Measurements from ENCODE around the gene CBLC.

CBLC gene, protein sequence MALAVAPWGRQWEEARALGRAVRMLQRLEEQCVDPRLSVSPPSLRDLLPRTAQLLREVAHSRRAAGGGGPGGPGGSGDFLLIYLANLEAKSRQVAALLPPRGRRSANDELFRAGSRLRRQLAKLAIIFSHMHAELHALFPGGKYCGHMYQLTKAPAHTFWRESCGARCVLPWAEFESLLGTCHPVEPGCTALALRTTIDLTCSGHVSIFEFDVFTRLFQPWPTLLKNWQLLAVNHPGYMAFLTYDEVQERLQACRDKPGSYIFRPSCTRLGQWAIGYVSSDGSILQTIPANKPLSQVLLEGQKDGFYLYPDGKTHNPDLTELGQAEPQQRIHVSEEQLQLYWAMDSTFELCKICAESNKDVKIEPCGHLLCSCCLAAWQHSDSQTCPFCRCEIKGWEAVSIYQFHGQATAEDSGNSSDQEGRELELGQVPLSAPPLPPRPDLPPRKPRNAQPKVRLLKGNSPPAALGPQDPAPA

GRCh38 chr19:44777715-44778347 is at the start of gene CBLC:
TSS of gene CBLC (plus strand) at chr19:44777890. CDS start at chr19:44777932, 42 bp downstream.
- DNase-seq, result no peak

DNA sequence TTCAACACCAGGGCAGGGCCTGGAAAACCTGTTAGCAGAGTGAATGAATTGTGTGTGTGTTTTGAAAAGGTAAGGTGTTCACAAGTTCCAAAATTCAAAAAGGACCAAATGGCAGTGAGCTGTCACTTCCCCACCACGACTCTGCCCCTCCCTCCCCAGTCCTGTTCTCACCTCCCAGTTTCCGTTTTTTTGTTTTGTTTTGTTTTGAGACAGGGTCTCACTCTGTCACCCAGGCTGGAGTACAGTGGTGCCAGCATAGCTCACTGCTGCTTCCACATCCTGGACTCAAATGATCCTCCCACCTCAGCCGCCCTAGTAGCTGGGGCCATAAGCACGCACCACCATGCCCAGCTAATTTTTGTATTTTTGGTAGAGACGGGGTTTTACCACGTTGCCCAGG is 49.5 kb upstream of the CBLC start:
- no peak for DNase-seq

GRCh38 chr19:44729516-44730033 is 48.1 kb upstream of the CBLC start:
- no peak for DNase-seq

DNA sequence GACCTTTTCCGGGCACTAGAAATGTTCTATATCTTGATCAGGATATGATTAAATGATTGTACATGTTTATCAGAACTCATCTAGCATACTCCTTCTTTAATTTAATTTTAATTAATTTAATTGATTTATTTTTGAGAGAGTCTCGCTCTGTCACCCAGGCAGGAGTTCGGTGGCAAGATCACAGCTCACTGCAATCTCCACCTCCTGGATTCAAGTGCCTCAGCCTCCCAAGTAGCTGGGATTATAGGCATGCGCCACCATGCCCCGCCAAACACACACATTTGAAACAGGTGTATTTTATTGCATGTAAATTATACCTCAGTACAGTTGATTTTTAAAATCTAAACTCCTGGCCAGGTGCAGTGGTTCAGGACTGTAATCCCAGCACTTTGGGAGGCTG is 46.6 kb upstream of the CBLC start:
- DNase-seq, result no peak

- no peak for DNase-seq
These were observed 46.1 kb upstream of the CBLC start for GRCh38 chr19:44731622-44732021.

GRCh38 chr19:44732235-44733014 is 45.3 kb upstream of the CBLC start:
- no peak for DNase-seq

DNA sequence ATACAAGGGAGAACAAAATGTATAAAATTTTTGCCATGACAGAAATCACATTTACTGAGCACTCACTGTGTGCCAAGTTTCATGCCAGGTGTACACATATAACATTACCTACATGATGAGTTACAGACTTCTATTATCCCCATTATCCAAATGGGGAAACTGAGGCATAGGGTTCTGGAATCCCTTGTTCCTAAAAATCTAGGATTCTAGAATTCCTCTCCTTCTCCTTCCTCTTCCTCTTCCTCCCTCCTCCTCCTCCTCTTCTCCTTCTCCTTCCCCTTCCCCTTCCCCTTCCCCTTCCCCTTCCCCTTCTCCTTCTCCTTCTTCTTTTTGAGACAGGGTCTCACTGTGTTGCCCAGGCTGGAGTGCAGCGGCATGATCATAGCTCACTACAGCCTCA is 43.3 kb upstream of the CBLC start:
- DNase-seq, result no peak

- no peak for DNase-seq
These were observed 42.7 kb upstream of the CBLC start for GRCh38 chr19:44735011-44735410.

- no peak for DNase-seq
These were observed 40.2 kb upstream of the CBLC start for GRCh38 chr19:44737238-44738071.

DNA sequence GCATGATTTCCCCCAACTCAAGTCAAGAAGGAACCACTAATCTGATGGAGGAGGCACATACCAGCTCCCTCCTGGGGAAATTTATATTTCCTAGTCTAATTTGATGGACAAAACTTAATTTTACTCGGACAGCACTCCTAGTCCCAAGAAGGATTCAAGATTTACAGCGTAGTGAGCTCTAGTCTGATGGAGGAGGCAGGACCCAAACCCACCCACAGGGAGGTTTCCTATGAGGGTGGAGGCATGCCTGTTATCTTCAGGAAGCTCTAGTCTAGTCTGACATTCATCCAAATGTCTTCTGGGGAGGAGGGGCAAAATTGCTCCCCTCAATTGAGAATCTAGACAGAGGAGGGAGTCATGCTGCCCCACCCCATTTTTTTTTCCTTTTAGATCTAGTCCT is 39.6 kb upstream of the CBLC start:
- DNase-seq, result no peak

DNA sequence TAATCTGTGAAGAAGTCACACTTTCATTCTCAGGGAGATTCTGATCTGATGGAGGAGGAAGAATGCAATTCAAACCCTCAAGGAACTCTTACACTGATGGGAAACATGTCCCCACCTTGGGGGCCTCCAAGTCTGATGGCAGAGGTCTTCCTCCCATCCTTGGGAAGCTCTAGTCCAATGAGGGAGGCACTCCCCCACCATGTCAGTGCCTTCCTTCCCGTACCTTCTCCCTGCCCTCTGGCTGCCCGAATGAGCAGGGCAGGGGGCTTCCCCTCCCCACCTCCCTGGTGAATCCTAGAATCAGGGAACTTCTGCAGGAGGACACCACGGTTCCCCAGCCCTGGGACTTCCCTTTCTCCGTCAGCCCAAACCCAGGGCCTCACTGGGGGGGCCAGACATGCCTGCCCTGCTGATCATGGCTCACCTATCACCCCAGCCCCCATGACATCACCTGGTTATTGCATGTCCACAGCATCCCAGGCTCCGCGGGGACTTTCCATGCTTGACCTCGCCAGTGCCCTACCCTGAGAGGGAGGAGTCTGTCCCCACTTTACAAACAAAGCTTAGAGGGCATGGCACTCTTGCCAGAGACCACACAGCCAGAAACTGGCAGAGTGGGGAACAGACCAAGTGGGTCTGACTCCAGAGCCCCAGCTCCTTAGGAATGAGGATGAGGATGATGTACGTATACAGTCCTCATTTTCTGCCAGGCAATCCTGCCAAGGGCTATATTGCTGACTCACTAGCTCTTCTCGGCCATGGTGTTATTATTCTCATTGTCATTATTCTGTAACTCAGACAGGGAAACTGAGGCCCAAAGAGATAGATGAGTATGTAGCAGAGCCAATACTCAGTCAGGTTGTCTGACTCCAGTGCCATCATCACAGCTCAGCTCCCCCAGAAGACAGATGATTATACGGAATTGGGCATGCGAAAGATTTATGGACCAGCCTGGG is 38.8 kb upstream of the CBLC start:
- DNase-seq, result no peak

GRCh38 chr19:44740351-44740824 is 37.3 kb upstream of the CBLC start:
- DNase-seq, result no peak

- DNase-seq, result no peak
These were observed 36.4 kb upstream of the CBLC start for GRCh38 chr19:44741258-44741731.

DNA sequence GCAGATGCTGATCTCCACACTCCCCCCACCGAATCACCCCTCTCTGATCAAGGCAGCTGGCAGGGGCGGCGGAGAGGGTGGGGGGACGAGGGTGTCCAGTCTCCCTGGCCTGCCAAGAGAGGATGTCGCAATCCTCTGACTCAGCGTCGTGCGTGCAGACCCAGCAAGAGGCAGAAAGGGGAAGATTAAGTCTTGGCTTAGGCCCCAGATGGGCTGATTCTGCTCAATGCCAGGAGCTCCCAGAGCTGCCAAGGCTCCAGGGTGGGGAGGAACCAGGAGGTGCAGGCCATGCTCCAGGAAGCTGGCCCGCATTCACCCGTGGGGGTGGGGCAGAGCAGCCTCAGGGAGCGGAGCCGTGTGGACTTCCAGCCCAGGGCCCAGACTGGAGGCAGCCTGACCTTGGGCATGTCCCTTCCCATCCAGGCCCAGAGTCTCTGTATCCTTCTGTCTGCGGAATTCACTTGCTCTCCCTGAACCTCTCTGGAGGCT is 35.8 kb upstream of the CBLC start:
- DNase-seq, result peak; percentile 72

GRCh38 chr19:44742330-44743061 is 35.2 kb upstream of the CBLC start:
- DNase-seq, result no peak

DNA sequence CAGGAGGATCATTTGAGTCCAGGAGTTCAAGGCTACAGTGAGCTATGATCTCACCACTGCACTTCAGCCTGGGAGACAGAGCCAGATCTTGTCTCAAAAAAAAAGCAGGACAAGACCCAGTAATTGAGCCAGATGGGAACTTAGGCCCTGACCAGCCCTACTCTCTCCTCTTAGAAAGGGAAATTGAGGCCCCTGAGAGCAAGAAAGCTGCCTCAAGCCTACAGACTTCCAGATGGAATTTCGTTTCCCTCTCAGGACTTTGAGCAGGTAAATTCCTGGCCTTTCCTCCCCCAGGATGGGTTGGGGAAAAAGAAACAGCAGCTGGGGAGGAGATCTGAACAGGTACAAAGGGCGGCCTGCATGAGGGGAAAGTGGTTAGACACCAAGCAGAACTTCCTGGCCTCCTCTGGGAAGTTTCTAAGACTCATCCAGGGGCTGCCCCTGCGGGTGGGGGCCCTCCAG is 32.8 kb upstream of the CBLC start:
- DNase-seq, result no peak

- no peak for DNase-seq
These were observed 32.3 kb upstream of the CBLC start for GRCh38 chr19:44745341-44745831.

GRCh38 chr19:44745887-44746600 is 31.6 kb upstream of the CBLC start:
- DNase-seq, result no peak

- DNase-seq, result no peak
These were observed 31.1 kb upstream of the CBLC start for GRCh38 chr19:44746616-44746945.
